ENCODE data around the gene ATP11A. TPM values are rescaled to one million over a fixed set of nuclear protein-coding genes. Genes with fewer than 3 reads are reported as not detected.
A peak's percentile ranks its signal among the peaks of the same experiment; 100 is the strongest.

ATP11A gene
- total and polyA plus RNA-seq, 10 donors = 2.7 to 91.3 (median 59.1) TPM

- 93 to 95% (median 93%) methylated on average over 28 of the region's 28 CpGs for WGBS, 5 donors
- Histone ChIP-seq H3K4me1 (peaks cover 9 to 20% (median 16%) of the 10 kb centered on the region in 6 donors), H3K9me3 (no peaks in the 10 kb centered on the region), H3K27me3 (replicated peaks in 1 of 7) (no peaks in the 10 kb centered on the region), H3K4me3 (no peak overlapping the region), H3K27ac (no peak overlapping the region), H3K36me3 (peaks cover 0 to 87% (median 61%) of the 10 kb centered on the region in 6 donors)
- intact Hi-C loops (cut with DNase I; ENCODE audit: low total_unique reads) = loop anchor here (5.0 kb wide), 1 partner anchor 236 kb away; no protein-coding TSS in a partner anchor
- TF ChIP-seq POLR2A (IDR thresholded peaks at IDR 0.05) = no peak
- no peak for TF ChIP-seq CTCF (IDR thresholded peaks at IDR 0.05 in 8 of 11, conservative IDR thresholded peaks at IDR 0.05 in 3 of 11)
- TF ChIP-seq POLR2AphosphoS5 (IDR thresholded peaks at IDR 0.05) = no peak
- peak; percentile 63 for DNase-seq
Measured at GRCh38 chr13:112877976-112878955, 188.4 kb downstream of the ATP11A start.

DNA sequence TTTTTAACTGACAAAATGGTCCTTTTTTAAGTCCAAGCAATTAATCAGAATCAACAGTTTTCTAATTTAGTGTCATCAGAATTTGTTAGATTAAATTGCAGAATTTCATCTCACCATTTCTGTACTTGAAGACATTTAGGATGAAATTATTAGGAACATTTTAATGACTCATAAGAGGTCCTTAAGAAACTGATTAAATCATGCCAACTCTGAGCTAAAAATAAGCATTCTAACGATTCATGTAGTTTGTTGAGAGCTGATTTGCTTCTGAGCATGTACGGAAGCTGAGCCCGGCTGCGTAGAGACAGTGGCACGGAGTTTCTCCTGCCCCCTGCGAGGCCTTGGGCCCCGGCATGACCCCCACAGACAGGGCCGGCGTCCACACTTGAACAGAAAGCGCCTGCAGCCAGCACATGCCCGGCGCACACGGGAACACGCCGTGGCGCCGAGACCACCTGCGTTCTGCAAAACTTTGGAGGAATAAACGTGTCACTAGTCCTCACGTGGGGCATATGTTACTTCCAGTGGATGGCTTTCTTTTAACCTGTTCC, 189.5 kb downstream of the ATP11A start:
- Histone ChIP-seq H3K27ac (no peak overlapping the region), H3K9me3 (no peaks in the 10 kb centered on the region), H3K27me3 (replicated peaks in 1 of 7) (no peaks in the 10 kb centered on the region), H3K36me3 (peaks cover 0 to 95% (median 63%) of the 10 kb centered on the region in 6 donors), H3K4me3 (no peak overlapping the region), H3K4me1 (peaks cover 5 to 9% (median 8%) of the 10 kb centered on the region in 6 donors)
- 78 to 85% (median 81%) methylated on average over 16 to 20 of the region's 20 CpGs for WGBS, 5 donors
- no peak for TF ChIP-seq POLR2A (IDR thresholded peaks at IDR 0.05)
- TF ChIP-seq POLR2AphosphoS5 (IDR thresholded peaks at IDR 0.05) = no peak
- TF ChIP-seq CTCF (IDR thresholded peaks at IDR 0.05 in 8 of 11, conservative IDR thresholded peaks at IDR 0.05 in 3 of 11) = no peak
- intact Hi-C loops (cut with DNase I; ENCODE audit: low total_unique reads) = loop anchor here (5.0 kb wide), 1 partner anchor 237 kb away; no protein-coding TSS in a partner anchor
- DNase-seq = peak; percentile 60

DNA sequence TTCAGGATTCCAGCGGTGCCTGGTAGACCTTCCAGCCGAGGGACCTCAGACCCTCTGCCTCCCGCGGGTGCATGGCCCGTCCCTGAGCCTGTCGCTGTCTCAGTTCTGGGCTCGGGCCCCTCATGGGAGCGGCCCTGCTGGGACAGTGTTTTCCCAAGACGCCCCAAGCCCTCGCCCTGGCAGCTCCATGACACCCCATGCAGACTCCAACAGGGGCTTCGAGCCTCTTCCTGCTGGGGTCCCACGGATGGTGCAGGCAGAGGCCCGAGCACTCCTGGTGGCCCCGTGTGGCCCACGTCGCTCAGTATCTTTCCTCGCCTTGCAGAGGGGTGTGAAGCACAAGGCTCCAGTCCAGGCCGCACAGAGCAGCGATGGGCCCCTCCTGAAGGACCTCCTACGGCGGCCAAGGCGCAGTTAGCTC, 190.4 kb downstream of the ATP11A start:
- peak in 1 of 3 donors; percentile 22 for TF ChIP-seq POLR2AphosphoS5 (IDR thresholded peaks at IDR 0.05)
- TF ChIP-seq CTCF (IDR thresholded peaks at IDR 0.05 in 8 of 11, conservative IDR thresholded peaks at IDR 0.05 in 3 of 11) = no peak
- peak; percentile 70 for DNase-seq
- Histone ChIP-seq H3K36me3 (peaks cover 0 to 97% (median 65%) of the 10 kb centered on the region in 6 donors), H3K4me3 (no peak overlapping the region), H3K4me1 (peaks cover 0 to under 1% (median 0%) of the 10 kb centered on the region in 6 donors), H3K27me3 (replicated peaks in 1 of 7) (no peaks in the 10 kb centered on the region), H3K27ac (no peak overlapping the region), H3K9me3 (no peaks in the 10 kb centered on the region)
- 91 to 97% (median 96%) methylated on average over 14 to 22 of the region's 22 CpGs for WGBS, 5 donors
- intact Hi-C loops (cut with DNase I; ENCODE audit: low total_unique reads) = no loop called here
